Neural crest cell (in vitro differentiated cells): Measurements from ENCODE around the gene INTS11. TPM values are rescaled to one million over a fixed set of nuclear protein-coding genes. Genes with fewer than 3 reads are reported as not detected.
A peak's percentile ranks its signal among the peaks of the same experiment; 100 is the strongest.

Experiments
- DNase-seq: peaks from one replicate; pipeline ENCODE4 v3.0.0; 2021; ENCODE audit warnings: low read depth, mixed read lengths, low spot score
- H3K27ac Mint-ChIP-seq: one replicate; pipeline ENCODE4 v1.8.0; 2021; ENCODE audit warnings: mild to moderate bottlenecking, mixed read lengths; ENCODE audit not compliant: unreplicated experiment
- H3K27me3 Mint-ChIP-seq: 2 replicates; pipeline ENCODE4 v1.8.0; 2021; ENCODE audit warnings: low read depth, mild to moderate bottlenecking, mixed read lengths
- H3K36me3 Mint-ChIP-seq: 2 replicates; pipeline ENCODE4 v1.8.0; 2021; ENCODE audit warnings: low read depth, mild to moderate bottlenecking, mixed read lengths
- H3K4me1 Mint-ChIP-seq: 2 replicates; pipeline ENCODE4 v1.8.0; 2021; ENCODE audit warnings: mixed read lengths
- H3K4me3 Mint-ChIP-seq: one replicate; pipeline ENCODE4 v1.8.0; 2021; ENCODE audit warnings: mild to moderate bottlenecking, mixed read lengths
- H3K9me3 Mint-ChIP-seq: 2 replicates; pipeline ENCODE4 v1.8.0; 2021; ENCODE audit warnings: mixed read lengths
- total RNA-seq: library from RNA; stranded (reverse); gene quantifications from 2 replicates; pipeline ENCODE4 v1.2.1, GENCODE V29; 2021
- TF ChIP-seq, protein P1 (sequence below): fragments of 200-600 bp; sonication (generic); conservative IDR thresholded peaks from 2 replicates; pipeline ENCODE4 v1.5.0; 2021; ENCODE audit warnings: antibody characterized with exemption, mild to moderate bottlenecking

INTS11 gene
- total RNA-seq, 1 donor from 2014 or later, result 160 TPM

DNA sequence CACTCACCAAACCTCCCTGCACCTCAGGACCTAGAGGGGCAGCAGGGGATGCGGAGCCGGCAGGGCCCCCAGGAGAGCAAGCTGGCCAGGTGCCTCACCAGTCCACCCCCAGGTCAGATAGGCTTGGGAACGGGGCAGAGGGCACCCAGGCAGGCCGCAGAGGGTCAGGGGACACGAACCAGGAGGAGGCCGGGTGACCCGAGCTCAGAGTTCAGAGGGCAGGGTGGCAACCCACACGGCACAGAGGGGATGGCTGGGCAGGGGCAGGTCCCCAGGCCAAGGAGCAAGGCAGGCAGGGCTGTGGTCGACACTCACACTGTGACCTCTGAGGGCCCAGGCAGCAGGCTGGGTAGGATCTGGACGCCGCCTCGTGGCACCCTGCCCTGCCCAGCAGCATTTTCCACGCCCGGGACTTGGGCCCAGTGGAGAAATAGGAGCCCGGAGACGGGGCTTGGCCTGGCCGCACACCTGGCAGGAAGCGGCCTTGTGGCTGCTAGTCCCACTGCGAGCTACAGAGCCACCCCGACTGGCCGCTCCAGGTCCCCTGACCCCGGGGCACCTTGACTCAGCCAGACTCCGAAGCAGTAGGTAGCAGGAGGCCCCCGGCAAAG is 19.5 kb upstream of the INTS11 start:
- Mint-ChIP-seq H3K9me3 (no peaks in the 10 kb centered on the region), H3K4me1 (peaks cover 13% of the 10 kb centered on the region), H3K27me3 (no peaks in the 10 kb centered on the region), H3K4me3 (no peak overlapping the region), H3K36me3 (peaks cover 10% of the 10 kb centered on the region), H3K27ac (no peak overlapping the region)
- TF ChIP-seq, protein P1, sequence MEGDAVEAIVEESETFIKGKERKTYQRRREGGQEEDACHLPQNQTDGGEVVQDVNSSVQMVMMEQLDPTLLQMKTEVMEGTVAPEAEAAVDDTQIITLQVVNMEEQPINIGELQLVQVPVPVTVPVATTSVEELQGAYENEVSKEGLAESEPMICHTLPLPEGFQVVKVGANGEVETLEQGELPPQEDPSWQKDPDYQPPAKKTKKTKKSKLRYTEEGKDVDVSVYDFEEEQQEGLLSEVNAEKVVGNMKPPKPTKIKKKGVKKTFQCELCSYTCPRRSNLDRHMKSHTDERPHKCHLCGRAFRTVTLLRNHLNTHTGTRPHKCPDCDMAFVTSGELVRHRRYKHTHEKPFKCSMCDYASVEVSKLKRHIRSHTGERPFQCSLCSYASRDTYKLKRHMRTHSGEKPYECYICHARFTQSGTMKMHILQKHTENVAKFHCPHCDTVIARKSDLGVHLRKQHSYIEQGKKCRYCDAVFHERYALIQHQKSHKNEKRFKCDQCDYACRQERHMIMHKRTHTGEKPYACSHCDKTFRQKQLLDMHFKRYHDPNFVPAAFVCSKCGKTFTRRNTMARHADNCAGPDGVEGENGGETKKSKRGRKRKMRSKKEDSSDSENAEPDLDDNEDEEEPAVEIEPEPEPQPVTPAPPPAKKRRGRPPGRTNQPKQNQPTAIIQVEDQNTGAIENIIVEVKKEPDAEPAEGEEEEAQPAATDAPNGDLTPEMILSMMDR, result no peak
- DNase-seq, result no peak

DNA sequence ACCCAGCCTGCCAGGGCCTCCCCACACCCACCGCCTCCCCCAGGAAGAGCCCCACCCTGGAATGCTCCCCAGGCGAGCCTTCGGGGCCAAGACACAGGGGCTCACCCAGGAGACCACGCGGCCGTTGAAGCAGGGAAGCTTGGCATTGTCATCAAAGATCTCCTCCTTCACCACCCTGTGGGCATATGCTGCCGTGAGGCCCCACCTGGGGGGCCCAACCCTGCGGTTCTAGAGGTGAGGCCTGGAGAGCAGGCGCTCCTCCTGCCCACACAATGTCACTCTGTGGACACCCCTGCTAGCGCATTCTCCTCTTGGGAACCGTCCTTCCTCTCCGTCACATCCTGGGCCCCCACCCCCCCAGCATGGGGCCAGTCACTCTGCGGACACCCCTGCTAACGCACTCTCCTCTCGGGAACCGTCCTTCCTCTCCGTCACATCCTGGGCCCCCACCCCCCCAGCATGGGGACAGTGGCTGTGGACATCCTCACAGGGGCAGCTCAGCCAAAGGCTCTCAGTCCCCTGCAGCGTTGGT is 18.2 kb upstream of the INTS11 start:
- Mint-ChIP-seq H3K4me1 (peaks cover 11% of the 10 kb centered on the region), H3K27me3 (no peaks in the 10 kb centered on the region), H3K9me3 (no peaks in the 10 kb centered on the region), H3K36me3 (peaks cover 10% of the 10 kb centered on the region), H3K4me3 (no peak overlapping the region), H3K27ac (no peak overlapping the region)
- no peak for DNase-seq
- TF ChIP-seq, protein P1, result no peak

DNA sequence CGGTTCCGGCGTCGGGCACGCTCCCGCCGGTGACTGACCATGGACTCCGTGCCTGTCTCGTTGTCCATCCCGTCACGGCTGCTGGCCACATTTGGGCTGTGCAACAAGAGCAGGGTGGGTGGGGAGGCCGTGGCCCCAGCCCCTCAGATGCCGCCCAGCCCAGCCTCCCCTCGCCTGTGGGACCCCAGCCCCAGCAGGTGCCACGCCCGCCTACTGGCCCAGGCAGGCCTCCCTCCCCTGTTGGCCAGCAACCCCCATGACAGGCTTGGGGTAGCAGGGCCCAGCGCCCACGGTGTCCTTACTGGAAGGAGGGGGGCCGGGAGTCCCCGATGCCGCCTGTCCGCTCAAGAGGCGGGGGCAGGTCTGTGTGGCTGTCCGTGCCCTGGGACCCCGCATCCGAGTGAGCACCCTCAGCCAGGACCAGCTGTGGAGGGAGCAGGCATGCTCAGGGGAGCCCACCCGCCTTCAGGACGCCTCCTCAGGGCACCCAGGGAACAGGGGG is 17.7 kb upstream of the INTS11 start:
- TF ChIP-seq, protein P1, result no peak
- Mint-ChIP-seq H3K9me3 (no peaks in the 10 kb centered on the region), H3K27ac (no peak overlapping the region), H3K4me3 (no peak overlapping the region), H3K4me1 (peaks cover 6% of the 10 kb centered on the region), H3K27me3 (no peaks in the 10 kb centered on the region), H3K36me3 (peaks cover 10% of the 10 kb centered on the region)
- DNase-seq, result no peak

DNA sequence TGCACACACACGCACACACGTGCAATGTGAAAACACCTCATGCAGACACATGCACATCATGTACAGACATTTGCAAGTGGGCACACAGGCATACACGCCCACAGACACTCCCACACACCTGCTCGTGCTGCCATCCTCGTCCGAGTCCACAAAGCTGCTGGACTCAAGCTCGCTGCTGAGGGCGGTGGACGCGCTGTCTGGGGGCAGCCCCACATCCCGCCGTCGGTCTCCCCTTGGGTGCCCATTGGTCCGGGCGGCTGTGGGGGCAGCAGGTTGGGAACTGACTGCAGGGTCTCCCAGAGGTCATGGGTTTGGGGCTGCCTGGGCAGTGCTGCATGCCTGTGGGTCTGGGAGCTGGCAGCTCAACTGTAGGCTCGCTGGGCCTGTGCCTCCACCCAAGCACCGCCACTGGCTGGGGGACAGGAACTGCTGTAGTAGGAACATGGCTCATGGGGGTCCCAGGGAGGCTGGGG is 17.1 kb upstream of the INTS11 start:
- no peaks in the 10 kb centered on the region for H3K27me3 Mint-ChIP-seq
- TF ChIP-seq, protein P1, result no peak
- DNase-seq, result no peak
- H3K4me1 Mint-ChIP-seq, result peaks cover under 1% of the 10 kb centered on the region
- no peak overlapping the region for H3K4me3 Mint-ChIP-seq
- H3K9me3 Mint-ChIP-seq, result no peaks in the 10 kb centered on the region
- H3K36me3 Mint-ChIP-seq, result peaks cover 10% of the 10 kb centered on the region
- H3K27ac Mint-ChIP-seq, result peak overlapping the region; percentile 43

DNA sequence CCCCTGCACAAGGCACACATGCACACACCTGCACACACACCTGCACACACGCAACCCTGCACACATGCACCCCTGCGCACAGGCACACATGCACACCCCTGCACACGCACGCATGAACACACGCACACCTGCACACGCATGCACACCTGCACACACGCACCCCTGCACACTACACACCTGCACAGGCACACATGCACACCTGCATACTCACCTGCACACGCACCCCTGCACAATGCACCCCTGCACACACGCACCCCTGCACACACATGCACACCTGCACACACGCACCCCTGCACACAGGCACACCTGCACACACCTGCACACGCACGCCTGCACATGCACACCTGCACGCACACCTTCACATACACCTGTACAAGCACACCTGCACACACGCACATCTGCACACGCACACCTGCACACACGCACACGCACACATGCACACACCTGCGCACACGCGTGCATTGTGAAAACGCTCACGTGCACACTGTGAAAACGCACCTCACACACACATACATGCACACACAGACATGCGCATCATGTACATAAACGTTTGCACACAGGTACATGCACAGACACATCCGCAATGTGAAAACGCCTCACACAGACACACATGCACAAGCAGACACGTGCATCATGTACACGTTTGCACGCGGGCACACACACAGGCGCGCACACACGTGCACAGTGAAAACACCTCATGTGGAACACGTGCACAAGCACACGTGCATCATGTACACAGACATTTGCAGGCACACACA is 16.5 kb upstream of the INTS11 start:
- peak overlapping the region; percentile 43 for H3K27ac Mint-ChIP-seq
- no peaks in the 10 kb centered on the region for H3K4me1 Mint-ChIP-seq
- H3K9me3 Mint-ChIP-seq, result no peaks in the 10 kb centered on the region
- H3K4me3 Mint-ChIP-seq, result peak overlapping the region; percentile 44
- TF ChIP-seq, protein P1, result no peak
- H3K36me3 Mint-ChIP-seq, result peaks cover 10% of the 10 kb centered on the region
- DNase-seq, result no peak
- no peaks in the 10 kb centered on the region for H3K27me3 Mint-ChIP-seq
